Right atrium auricular region (tissue), 2 donors: Measurements from ENCODE around the gene MAML1. TPM values are rescaled to one million over a fixed set of nuclear protein-coding genes. Genes with fewer than 3 reads are reported as not detected.

Experiments used
- DNase-seq: peaks from one replicate; pipeline ENCODE4 v3.0.0-alpha.2; 2019; ENCODE audit warnings: low spot score
- H3K27ac ChIP-seq, 2 donors: fragments of 200-600 bp; sonication (generic); 1 replicate in 1 of 2; 2 replicates in 1 of 2; pipeline ENCODE4 v1.5.1; 2016 to 2019
- H3K27me3 ChIP-seq, 2 donors: fragments of 200-600 bp; sonication (generic); one replicate each; pipeline versions ENCODE4 v1.5.1 to v1.6.0; 2017 to 2019
- H3K36me3 ChIP-seq: fragments of 200-600 bp; sonication (generic); one replicate; pipeline ENCODE4 v1.5.1; 2016
- H3K4me1 ChIP-seq, 2 donors: fragments of 200-600 bp; sonication (generic); one replicate each; pipeline versions ENCODE4 v1.5.1 to v1.6.0; 2017 to 2019
- H3K4me3 ChIP-seq, 2 donors: fragments of 200-600 bp; sonication (generic); 1 replicate in 1 of 2; 2 replicates in 1 of 2; pipeline ENCODE4 v1.5.1; 2017 to 2019; ENCODE audit warnings: mild to moderate bottlenecking in 1 of 2, moderate library complexity in 1 of 2
- H3K9me3 ChIP-seq, 2 donors: fragments of 200-600 bp; sonication (generic); one replicate each; pipeline ENCODE4 v1.5.1; 2019
- total RNA-seq, 2 donors: library from RNA; depleted of rRNA; stranded (reverse); fragments of >200 nt; gene quantifications; one replicate each; pipeline ENCODE4 v1.1.0, GENCODE V29; 2016
- TF ChIP-seq, protein P1 (sequence below), 2 donors: fragments of 200-600 bp; sonication (generic); IDR thresholded peaks; one replicate each; pipeline ENCODE4 v1.5.1; 2019; ENCODE audit warnings: antibody characterized with exemption in 2 of 2

The MAML1 gene
- total RNA-seq, 2 donors from 2014 or later, result 10.8 to 16.6 TPM

DNA sequence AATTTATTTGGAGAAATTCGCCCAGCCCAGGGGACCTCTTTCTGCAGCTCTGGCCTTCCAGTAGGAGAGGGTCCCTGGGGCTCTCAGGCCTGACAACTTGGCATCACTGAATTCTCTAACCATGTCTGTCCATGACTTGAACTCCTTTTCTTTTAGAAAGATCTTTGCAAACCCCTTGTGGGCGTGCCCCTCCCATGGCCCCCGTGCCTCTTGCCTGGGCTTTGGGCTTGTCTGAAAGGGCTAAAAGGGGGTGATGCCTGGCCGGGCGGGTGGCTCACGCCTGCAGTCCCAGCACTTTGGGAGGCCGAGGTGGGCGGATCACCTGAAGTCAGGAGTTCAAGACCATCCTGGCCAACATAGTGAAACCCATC lies 84.8 kb downstream of the MAML1 start:
- peaks cover 7% of the 10 kb centered on the region for H3K36me3 ChIP-seq
- no peaks in the 10 kb centered on the region for H3K27me3 ChIP-seq
- peak overlapping the region; percentile 38 to 71 for H3K27ac ChIP-seq
- peaks cover 0 to 47% of the 10 kb centered on the region in 2 donors for H3K4me1 ChIP-seq
- DNase-seq, result no peak
- peak overlapping the region; percentile 40 to 64 for H3K4me3 ChIP-seq
- no peaks in the 10 kb centered on the region for H3K9me3 ChIP-seq
- TF ChIP-seq, protein P1, sequence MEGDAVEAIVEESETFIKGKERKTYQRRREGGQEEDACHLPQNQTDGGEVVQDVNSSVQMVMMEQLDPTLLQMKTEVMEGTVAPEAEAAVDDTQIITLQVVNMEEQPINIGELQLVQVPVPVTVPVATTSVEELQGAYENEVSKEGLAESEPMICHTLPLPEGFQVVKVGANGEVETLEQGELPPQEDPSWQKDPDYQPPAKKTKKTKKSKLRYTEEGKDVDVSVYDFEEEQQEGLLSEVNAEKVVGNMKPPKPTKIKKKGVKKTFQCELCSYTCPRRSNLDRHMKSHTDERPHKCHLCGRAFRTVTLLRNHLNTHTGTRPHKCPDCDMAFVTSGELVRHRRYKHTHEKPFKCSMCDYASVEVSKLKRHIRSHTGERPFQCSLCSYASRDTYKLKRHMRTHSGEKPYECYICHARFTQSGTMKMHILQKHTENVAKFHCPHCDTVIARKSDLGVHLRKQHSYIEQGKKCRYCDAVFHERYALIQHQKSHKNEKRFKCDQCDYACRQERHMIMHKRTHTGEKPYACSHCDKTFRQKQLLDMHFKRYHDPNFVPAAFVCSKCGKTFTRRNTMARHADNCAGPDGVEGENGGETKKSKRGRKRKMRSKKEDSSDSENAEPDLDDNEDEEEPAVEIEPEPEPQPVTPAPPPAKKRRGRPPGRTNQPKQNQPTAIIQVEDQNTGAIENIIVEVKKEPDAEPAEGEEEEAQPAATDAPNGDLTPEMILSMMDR (IDR thresholded peaks at IDR 0.05), result no peak

- TF ChIP-seq, protein P1 (IDR thresholded peaks at IDR 0.05), result no peak
- Histone ChIP-seq H3K4me3 (peak overlapping the region; percentile 39 to 100), H3K4me1 (peaks cover 0 to 53% of the 10 kb centered on the region in 2 donors)
Measured at GRCh38 chr5:179817890-179818745, 85.5 kb downstream of the MAML1 start.

DNA sequence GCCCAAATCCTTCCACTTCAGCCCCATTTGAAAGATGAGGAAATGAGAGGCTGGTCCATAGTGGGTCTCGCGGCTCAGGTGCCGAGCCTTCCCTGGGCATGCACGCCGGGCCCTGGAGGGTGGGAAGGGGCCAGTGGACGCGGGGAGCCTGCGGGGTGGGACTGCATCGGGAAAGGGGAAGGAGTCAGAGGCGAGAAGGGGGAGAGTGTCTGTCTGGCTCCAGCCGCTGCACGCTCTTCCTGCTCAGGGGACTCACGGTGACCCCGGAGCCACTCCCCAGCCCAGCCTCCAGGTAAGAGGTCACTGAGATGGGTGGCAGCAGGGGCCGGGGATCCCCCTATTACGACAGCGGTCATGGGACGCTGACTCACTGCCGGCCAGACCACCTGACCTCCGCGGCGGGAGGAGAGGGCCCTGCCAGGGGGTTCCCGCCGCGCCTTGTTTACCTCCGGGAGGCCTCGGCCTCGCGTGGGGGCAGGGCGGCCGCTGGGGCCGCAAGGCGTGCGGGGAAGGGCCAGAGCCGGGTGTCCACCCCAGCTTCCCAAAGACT lies 86.2 kb downstream of the MAML1 start:
- H3K9me3 ChIP-seq, result no peaks in the 10 kb centered on the region
- peak; percentile 97 for DNase-seq
- peaks cover 0 to 60% of the 10 kb centered on the region in 2 donors for H3K4me1 ChIP-seq
- H3K36me3 ChIP-seq, result peaks cover 20% of the 10 kb centered on the region
- H3K4me3 ChIP-seq, result peak overlapping the region; percentile 39 to 100
- peak overlapping the region; percentile 96 to 100 for H3K27ac ChIP-seq
- TF ChIP-seq, protein P1 (IDR thresholded peaks at IDR 0.05), result no peak
- H3K27me3 ChIP-seq, result no peaks in the 10 kb centered on the region

More at GRCh38 chr5:179817890-179818745, 85.5 kb downstream of the MAML1 start:
- no peak for DNase-seq
- Histone ChIP-seq H3K27ac (peak overlapping the region; percentile 96 to 100), H3K27me3 (no peaks in the 10 kb centered on the region), H3K9me3 (no peaks in the 10 kb centered on the region), H3K36me3 (peaks cover 13% of the 10 kb centered on the region)

DNA sequence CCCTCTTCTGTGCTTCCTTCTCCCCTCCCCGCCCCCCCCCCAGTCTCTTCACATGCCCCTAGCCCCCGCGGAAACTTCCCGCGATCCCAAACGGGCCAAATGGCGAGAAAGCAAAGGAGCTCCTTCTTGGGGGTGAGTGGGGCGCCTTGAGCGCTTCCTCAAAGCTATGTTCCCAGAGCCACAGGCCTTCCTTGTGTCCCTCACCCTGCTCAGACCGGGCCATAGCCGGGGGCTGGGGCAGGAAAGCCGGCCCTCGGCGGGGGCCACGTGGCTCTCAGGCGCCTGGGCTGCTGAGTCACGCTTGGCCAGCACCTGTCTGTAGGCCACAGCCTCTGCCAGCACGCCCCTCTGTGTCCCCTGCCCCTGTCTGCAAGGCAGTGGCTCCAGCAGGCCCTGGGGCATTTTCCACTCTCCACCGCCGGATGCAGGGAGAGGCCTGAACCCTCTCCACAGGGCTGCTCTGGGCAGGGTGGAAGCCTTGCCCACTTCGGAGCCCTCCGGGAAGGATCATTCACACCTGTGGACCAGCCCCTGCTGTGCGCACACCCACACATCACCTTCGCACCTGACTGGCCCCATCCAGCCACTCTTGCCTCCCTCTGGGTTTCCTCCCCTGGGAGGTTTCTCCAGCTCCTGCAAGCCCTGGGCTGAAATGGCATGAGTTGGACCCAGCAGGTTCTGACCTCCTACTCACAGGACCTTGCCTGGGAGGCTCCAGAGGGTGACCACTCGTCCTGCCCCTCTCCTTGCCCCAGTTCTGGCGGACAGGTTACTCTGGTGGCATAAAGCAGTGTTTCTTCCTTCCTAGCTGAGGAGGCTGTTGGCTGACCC lies 86.9 kb downstream of the MAML1 start:
- Histone ChIP-seq H3K36me3 (peaks cover 27% of the 10 kb centered on the region), H3K9me3 (no peaks in the 10 kb centered on the region), H3K27me3 (no peaks in the 10 kb centered on the region), H3K4me3 (peak overlapping the region; percentile 76 to 100), H3K4me1 (peaks cover 0 to 67% of the 10 kb centered on the region in 2 donors), H3K27ac (peak overlapping the region; percentile 96 to 100)
- DNase-seq, result no peak
- TF ChIP-seq, protein P1 (IDR thresholded peaks at IDR 0.05), result no peak

GRCh38 chr5:179820127-179820482 lies 87.5 kb downstream of the MAML1 start:
- Histone ChIP-seq H3K27ac (peak overlapping the region; percentile 96 to 100), H3K9me3 (no peaks in the 10 kb centered on the region), H3K27me3 (no peaks in the 10 kb centered on the region), H3K4me3 (peak overlapping the region; percentile 76 to 100), H3K36me3 (peaks cover 33% of the 10 kb centered on the region), H3K4me1 (peaks cover 0 to 73% of the 10 kb centered on the region in 2 donors)
- no peak for DNase-seq
- TF ChIP-seq, protein P1 (IDR thresholded peaks at IDR 0.05), result no peak
